Brain microvascular endothelial cell (primary cell): ENCODE results near the gene ELMOD2.

ENCODE experiments used
- DNase-seq: peaks from one replicate; pipeline ENCODE4 v3.0.0-alpha.2; 2020
- H3K27ac ChIP-seq: fragments of 250-450 bp; sonication (Bioruptor Pico); 2 replicates; pipeline ENCODE4 v1.5.1; 2020; ENCODE audit warnings: mild to moderate bottlenecking, moderate library complexity
- H3K27me3 ChIP-seq: fragments of 250-450 bp; sonication (Bioruptor Pico); replicated peaks from 2 replicates; pipeline ENCODE4 v1.5.1; 2020; ENCODE audit warnings: mild to moderate bottlenecking
- H3K36me3 ChIP-seq: fragments of 250-450 bp; sonication (Bioruptor Pico); replicated peaks from 2 replicates; pipeline ENCODE4 v1.5.1; 2020; ENCODE audit warnings: mild to moderate bottlenecking
- H3K4me3 ChIP-seq: 2 replicates; pipeline ENCODE4 v1.5.1; 2011; ENCODE audit warnings: low read depth, mild to moderate bottlenecking, control low read depth, low read length, moderate library complexity
- CTCF ChIP-seq: IDR thresholded peaks from 2 replicates; pipeline ENCODE4 v1.5.1; 2011; ENCODE audit warnings: low read depth, mild to moderate bottlenecking, moderate library complexity, low read length, control low read depth, inconsistent platforms; ENCODE audit errors: missing control alignments
- in situ Hi-C: cut with HindIII; loops from 2 replicates; pipeline ENCODE4 v1.10.0; 2017; ENCODE audit warnings: low sequenced_read_pairs, low pct_ligation_motif_present

ELMOD2 gene

GRCh38 chr4:140595065-140595464 is 71.1 kb downstream of the ELMOD2 start:
- Histone ChIP-seq H3K27me3 (no peaks in the 10 kb centered on the region), H3K4me3 (no peak overlapping the region)

GRCh38 chr4:140600408-140600807 is 76.4 kb downstream of the ELMOD2 start:
- TF ChIP-seq CTCF = no peak
- no peaks in the 10 kb centered on the region for H3K36me3 ChIP-seq
- in situ Hi-C loops = no loop called here
- no peak for DNase-seq
- no peak overlapping the region for H3K4me3 ChIP-seq
- peaks cover 2% of the 10 kb centered on the region for H3K27me3 ChIP-seq
- H3K27ac ChIP-seq = no peak overlapping the region

More at GRCh38 chr4:140595065-140595464, 71.1 kb downstream of the ELMOD2 start:
- in situ Hi-C loops = no loop called here
- Histone ChIP-seq H3K36me3 (no peaks in the 10 kb centered on the region), H3K27ac (no peak overlapping the region)
- peak; percentile 66 for TF ChIP-seq CTCF
- no peak for DNase-seq

GRCh38 chr4:140602714-140603113 is 78.7 kb downstream of the ELMOD2 start:
- no peak for TF ChIP-seq CTCF
- H3K4me3 ChIP-seq = no peak overlapping the region
- peaks cover 2% of the 10 kb centered on the region for H3K27me3 ChIP-seq
- H3K27ac ChIP-seq = no peak overlapping the region
- no peak for DNase-seq
- H3K36me3 ChIP-seq = no peaks in the 10 kb centered on the region
- in situ Hi-C loops = no loop called here

GRCh38 chr4:140603286-140603685 is 79.3 kb downstream of the ELMOD2 start:
- DNase-seq = no peak
- Histone ChIP-seq H3K27me3 (peaks cover 2% of the 10 kb centered on the region), H3K4me3 (no peak overlapping the region), H3K36me3 (no peaks in the 10 kb centered on the region), H3K27ac (no peak overlapping the region)
- TF ChIP-seq CTCF = no peak
- in situ Hi-C loops = no loop called here
